GM18520 (cell line): ENCODE results near the gene TNK2.
"Not testable (repeated sequence)": the region's sequence is repeated elsewhere in the genome, so short reads cannot be mapped to it uniquely, and the experiment has no call there.

Experiments used
- ATAC-seq: cut with Tn5 transposase; IDR thresholded peaks from one replicate; pipeline ENCODE4 v1.9.1; 2021; ENCODE audit not compliant: unreplicated experiment

The TNK2 gene

GRCh38 chr3:195824425-195825190 is 83.7 kb downstream of the TNK2 start:
- ATAC-seq: not testable (repeated sequence)

- no peak for ATAC-seq
These were observed 84.4 kb downstream of the TNK2 start for GRCh38 chr3:195823999-195824398.

- no peak for ATAC-seq
These were observed 85.1 kb downstream of the TNK2 start for GRCh38 chr3:195823280-195823679.

- no peak for ATAC-seq
These were observed 86.1 kb downstream of the TNK2 start for GRCh38 chr3:195822131-195822696.

- ATAC-seq: no peak
These were observed 86.8 kb downstream of the TNK2 start for GRCh38 chr3:195821403-195822130.

- ATAC-seq: no peak
These were observed 87.5 kb downstream of the TNK2 start for GRCh38 chr3:195820901-195821300.

GRCh38 chr3:195820186-195820585 is 88.2 kb downstream of the TNK2 start:
- no peak for ATAC-seq

- no peak for ATAC-seq
These were observed 90.0 kb downstream of the TNK2 start for GRCh38 chr3:195818301-195818700.

GRCh38 chr3:195817578-195818135 is 90.7 kb downstream of the TNK2 start:
- ATAC-seq: no peak

- not testable (repeated sequence) for ATAC-seq
These were observed 92.0 kb downstream of the TNK2 start for GRCh38 chr3:195816276-195816913.

GRCh38 chr3:195815169-195815771 is 93.1 kb downstream of the TNK2 start:
- ATAC-seq: no peak

GRCh38 chr3:195813916-195814640 is 94.3 kb downstream of the TNK2 start:
- no peak for ATAC-seq
